Activated naive CD4-positive, alpha-beta T cell treated with anti-CD3 and anti-CD28 coated beads, Interleukin-2, amount 50 U/mL, for 72 hours (primary cell): Measurements from ENCODE around the gene MYF5. TPM values are rescaled to one million over a fixed set of nuclear protein-coding genes. Genes with fewer than 3 reads are reported as not detected.

ENCODE experiments used
- ATAC-seq, 2 donors: fragments of 150-1000 bp; cut with Tn5 transposase; 2 replicates each; pipeline ENCODE4 v1.10.0; 2021; ENCODE audit warnings: mild to moderate bottlenecking in 2 of 2, moderate library complexity in 2 of 2
- DNase-seq, 2 donors: peaks; one replicate each; pipeline ENCODE4 v3.0.0; 2021 to 2022; ENCODE audit warnings: low spot score in 2 of 2
- H3K27ac Mint-ChIP-seq, 2 donors: one replicate each; pipeline ENCODE4 v1.8.0; 2022; ENCODE audit warnings: mild to moderate bottlenecking in 2 of 2, mixed read lengths in 2 of 2
- H3K36me3 Mint-ChIP-seq, 2 donors: one replicate each; pipeline ENCODE4 v1.8.0; 2022; ENCODE audit warnings: mixed read lengths in 2 of 2
- H3K9me3 Mint-ChIP-seq, 2 donors: one replicate each; pipeline ENCODE4 v1.8.0; 2022; ENCODE audit warnings: mixed read lengths in 2 of 2
- total RNA-seq, 2 donors: library from RNA; stranded (reverse); gene quantifications; one replicate each; pipeline ENCODE4 v1.2.3, GENCODE V29; 2022

The MYF5 gene
- total RNA-seq, 2 donors from 2014 or later: not detected

GRCh38 chr12:80701388-80701787 lies 15.3 kb upstream of the MYF5 start:
- no peaks in the 10 kb centered on the region for H3K36me3 Mint-ChIP-seq
- peaks cover 9 to 10% of the 10 kb centered on the region in 2 donors for H3K9me3 Mint-ChIP-seq
- ATAC-seq (no peak), DNase-seq (no peak)
- H3K27ac Mint-ChIP-seq: no peak overlapping the region

GRCh38 chr12:80702889-80703805 lies 13.6 kb upstream of the MYF5 start:
- DNase-seq: no peak
- Mint-ChIP-seq H3K27ac (no peak overlapping the region), H3K9me3 (peaks cover 8 to 10% of the 10 kb centered on the region in 2 donors), H3K36me3 (peaks cover 5 to 13% of the 10 kb centered on the region in 2 donors)
- no peak for ATAC-seq

- Mint-ChIP-seq H3K36me3 (peaks cover 15 to 19% of the 10 kb centered on the region in 2 donors), H3K9me3 (peaks cover 6 to 10% of the 10 kb centered on the region in 2 donors), H3K27ac (no peak overlapping the region)
- DNase-seq: no peak
- ATAC-seq: no peak
These were observed 12.3 kb upstream of the MYF5 start for GRCh38 chr12:80704420-80704819.

- peaks cover 19 to 26% of the 10 kb centered on the region in 2 donors for H3K36me3 Mint-ChIP-seq
- H3K9me3 Mint-ChIP-seq: peaks cover 11 to 14% of the 10 kb centered on the region in 2 donors
- DNase-seq: no peak
- no peak for ATAC-seq
- H3K27ac Mint-ChIP-seq: no peak within 1 kb of the TSS
These were observed 9.4 kb upstream of the MYF5 start, which contains the start of gene MYF6 for GRCh38 chr12:80707126-80707829. MYF6 (plus strand) TSS chr12:80707634; CDS start chr12:80707720, 86 bp downstream.

- Mint-ChIP-seq H3K9me3 (peaks cover 11 to 14% of the 10 kb centered on the region in 2 donors), H3K36me3 (peaks cover 19 to 26% of the 10 kb centered on the region in 2 donors), H3K27ac (no peak overlapping the region)
- ATAC-seq: no peak
- no peak for DNase-seq
These were observed 8.9 kb upstream of the MYF5 start for GRCh38 chr12:80707830-80708258.

GRCh38 chr12:80708259-80708974 lies 8.3 kb upstream of the MYF5 start:
- Mint-ChIP-seq H3K36me3 (peaks cover 19 to 26% of the 10 kb centered on the region in 2 donors), H3K9me3 (peaks cover 6 to 10% of the 10 kb centered on the region in 2 donors), H3K27ac (no peak overlapping the region)
- no peak for ATAC-seq
- DNase-seq: no peak

- H3K36me3 Mint-ChIP-seq: peaks cover 21 to 28% of the 10 kb centered on the region in 2 donors
- peaks cover 4 to 10% of the 10 kb centered on the region in 2 donors for H3K9me3 Mint-ChIP-seq
- DNase-seq: no peak
- H3K27ac Mint-ChIP-seq: no peak overlapping the region
- ATAC-seq: no peak
These were observed 7.8 kb upstream of the MYF5 start for GRCh38 chr12:80708975-80709328.

GRCh38 chr12:80709811-80710726 lies 6.6 kb upstream of the MYF5 start:
- Mint-ChIP-seq H3K36me3 (peaks cover 26 to 31% of the 10 kb centered on the region in 2 donors), H3K9me3 (peaks cover 4 to 14% of the 10 kb centered on the region in 2 donors), H3K27ac (no peak overlapping the region)
- ATAC-seq (no peak), DNase-seq (no peak)

- Mint-ChIP-seq H3K9me3 (peaks cover 4 to 14% of the 10 kb centered on the region in 2 donors), H3K36me3 (peaks cover 31% of the 10 kb centered on the region in 2 donors), H3K27ac (no peak overlapping the region)
- DNase-seq (no peak), ATAC-seq (no peak)
These were observed 5.8 kb upstream of the MYF5 start for GRCh38 chr12:80710727-80711449.

- peaks cover 31 to 33% of the 10 kb centered on the region in 2 donors for H3K36me3 Mint-ChIP-seq
- no peak for ATAC-seq
These were observed 4.8 kb upstream of the MYF5 start for GRCh38 chr12:80711866-80712265.

GRCh38 chr12:80712866-80713265 lies 3.8 kb upstream of the MYF5 start:
- DNase-seq: no peak
- H3K27ac Mint-ChIP-seq: no peak overlapping the region
- ATAC-seq: no peak
- peaks cover 4 to 14% of the 10 kb centered on the region in 2 donors for H3K9me3 Mint-ChIP-seq
- H3K36me3 Mint-ChIP-seq: peaks cover 25 to 27% of the 10 kb centered on the region in 2 donors

More at GRCh38 chr12:80711866-80712265, 4.8 kb upstream of the MYF5 start:
- Mint-ChIP-seq H3K9me3 (peaks cover 4 to 14% of the 10 kb centered on the region in 2 donors), H3K27ac (no peak overlapping the region)
- DNase-seq: no peak

- Mint-ChIP-seq H3K27ac (no peak overlapping the region), H3K36me3 (peaks cover 24 to 26% of the 10 kb centered on the region in 2 donors), H3K9me3 (peaks cover 4 to 14% of the 10 kb centered on the region in 2 donors)
- no peak for ATAC-seq
- no peak for DNase-seq
These were observed 3.3 kb upstream of the MYF5 start for GRCh38 chr12:80713419-80713818.

- ATAC-seq: no peak
- H3K36me3 Mint-ChIP-seq: peaks cover 19% of the 10 kb centered on the region in 2 donors
- H3K9me3 Mint-ChIP-seq: peaks cover 4 to 9% of the 10 kb centered on the region in 2 donors
- H3K27ac Mint-ChIP-seq: no peak overlapping the region
- no peak for DNase-seq
These were observed 2.7 kb upstream of the MYF5 start for GRCh38 chr12:80714055-80714454.

- ATAC-seq (no peak), DNase-seq (no peak)
- Mint-ChIP-seq H3K9me3 (peaks cover 4 to 9% of the 10 kb centered on the region in 2 donors), H3K27ac (no peak overlapping the region), H3K36me3 (peaks cover 12 to 19% of the 10 kb centered on the region in 2 donors)
These were observed 1.9 kb upstream of the MYF5 start for GRCh38 chr12:80714846-80715245.

GRCh38 chr12:80715713-80716249 lies 931 bp upstream of the MYF5 start:
- DNase-seq: no peak
- no peak overlapping the region for H3K27ac Mint-ChIP-seq
- H3K36me3 Mint-ChIP-seq: peaks cover 5 to 19% of the 10 kb centered on the region in 2 donors
- peaks cover 0 to 5% of the 10 kb centered on the region in 2 donors for H3K9me3 Mint-ChIP-seq
- no peak for ATAC-seq
